Lower leg skin (tissue), 3 donors: ENCODE data around the gene SERTAD2.

ENCODE experiments used
- CTCF ChIP-seq, 3 donors: fragments of 450-650 bp; IDR thresholded peaks; one replicate each; pipeline ENCODE4 v1.5.1; 2016; ENCODE audit warnings: antibody characterized with exemption in 3 of 3, mild to moderate bottlenecking in 3 of 3, moderate library complexity in 2 of 3
- POLR2A ChIP-seq, 2 donors: fragments of 450-650 bp; IDR thresholded peaks; one replicate each; pipeline ENCODE4 v1.6.1; 2016 to 2017; ENCODE audit warnings: antibody characterized with exemption in 2 of 2, mild to moderate bottlenecking in 1 of 2, moderate library complexity in 1 of 2

- TF ChIP-seq POLR2A (IDR thresholded peaks at IDR 0.05) (no peak), CTCF (IDR thresholded peaks at IDR 0.05) (no peak)
Measured at GRCh38 chr2:64683771-64684510, 30.2 kb upstream of the SERTAD2 start.
